IMR-90 (cell line): ENCODE results near the gene ASCL5. TPM values are rescaled to one million over a fixed set of nuclear protein-coding genes. Genes with fewer than 3 reads are reported as not detected.

ENCODE experiments used
- ATAC-seq: fragments of 200-7000 bp; cut with Tn5 transposase; 2 replicates; pipeline ENCODE4 v1.9.1; 2020; ENCODE audit warnings: low read depth, mild to moderate bottlenecking, moderate library complexity
- BruUV-seq: library from RNA; stranded (reverse); fragments of 400-500 nt; replicated peaks from 2 replicates; lab custom pipeline; 2021; lab: Mats Ljungman, UMichigan
- CTCF ChIA-PET: fragments of 300-600 bp; formaldehyde crosslinking; extraction: SDS; loops from one replicate; lab custom pipeline; 2021; ENCODE audit warnings: antibody characterized with exemption; lab: Yijun Ruan, JAX
- POLR2A ChIA-PET: fragments of 300-600 bp; sonication (Branson Sonifier 250); formaldehyde crosslinking; loops from one replicate; lab custom pipeline; 2022; ENCODE audit warnings: antibody characterized with exemption; ENCODE audit not compliant: unreplicated experiment; lab: Charles Lee
- DNase-seq: peaks from one replicate; pipeline ENCODE4 v3.0.0; 2013
- H2AFZ ChIP-seq: replicated peaks from 2 replicates; pipeline ENCODE3; 2013; ENCODE audit warnings: low read length, mild to moderate bottlenecking; ENCODE audit not compliant: poor library complexity
- H2AK5ac ChIP-seq: 2 replicates; pipeline ENCODE4 v1.6.1; 2013; ENCODE audit warnings: low read depth, low read length, inconsistent platforms
- H2AK9ac ChIP-seq: replicated peaks from 2 replicates; pipeline ENCODE3; 2013; ENCODE audit warnings: mild to moderate bottlenecking, low read depth, low read length, moderate library complexity; ENCODE audit not compliant: poor library complexity
- H2BK120ac ChIP-seq: 2 replicates; pipeline ENCODE4 v1.6.1; 2013; ENCODE audit warnings: low read depth, low read length, inconsistent platforms
- H2BK15ac ChIP-seq: 3 replicates; pipeline ENCODE4 v1.6.1; 2013; ENCODE audit warnings: low read depth, low read length, inconsistent platforms
- H2BK20ac ChIP-seq: 2 replicates; pipeline ENCODE4 v1.6.1; 2013; ENCODE audit warnings: low read depth, mild to moderate bottlenecking, inconsistent platforms, low read length, moderate library complexity
- H2BK5ac ChIP-seq: 2 replicates; pipeline ENCODE4 v1.6.1; 2013; ENCODE audit warnings: mild to moderate bottlenecking, low read depth, low read length, inconsistent platforms; ENCODE audit not compliant: poor library complexity, severe bottlenecking
- H3K14ac ChIP-seq: replicated peaks from 2 replicates; pipeline ENCODE4 v1.6.1; 2013; ENCODE audit warnings: low read depth, low read length, inconsistent platforms
- H3K18ac ChIP-seq: 2 replicates; pipeline ENCODE4 v1.6.1; 2013; ENCODE audit warnings: low read depth, low read length, control low read depth
- H3K23ac ChIP-seq: 2 replicates; pipeline ENCODE4 v1.6.1; 2013; ENCODE audit warnings: low read depth, low read length, inconsistent platforms
- H3K27ac ChIP-seq: 2 replicates; pipeline ENCODE4 v1.5.1; 2013; ENCODE audit warnings: mild to moderate bottlenecking, control low read depth, low read length; ENCODE audit not compliant: insufficient read depth
- H3K27me3 ChIP-seq: 2 replicates; pipeline ENCODE4 v1.6.1; 2013; ENCODE audit warnings: low read length; ENCODE audit not compliant: control insufficient read depth, insufficient read depth
- H3K36me3 ChIP-seq: 2 replicates; pipeline ENCODE4 v1.6.1; 2013; ENCODE audit warnings: low read length, mixed read lengths; ENCODE audit not compliant: control insufficient read depth, insufficient read depth
- H3K4ac ChIP-seq: 2 replicates; pipeline ENCODE4 v1.6.1; 2013; ENCODE audit warnings: low read depth, low read length, inconsistent platforms
- H3K4me1 ChIP-seq: 2 replicates; pipeline ENCODE4 v1.6.1; 2013; ENCODE audit warnings: low read length, mixed read lengths; ENCODE audit not compliant: control insufficient read depth, insufficient read depth
- H3K4me2 ChIP-seq: 2 replicates; pipeline ENCODE4 v1.6.1; 2013; ENCODE audit warnings: low read depth, mild to moderate bottlenecking, control low read depth, low read length, moderate library complexity
- H3K4me3 ChIP-seq: 2 replicates; pipeline ENCODE4 v1.5.1; 2013; ENCODE audit warnings: low read depth, mild to moderate bottlenecking, control low read depth, low read length, moderate library complexity; ENCODE audit not compliant: insufficient read depth
- H3K56ac ChIP-seq: 2 replicates; pipeline ENCODE4 v1.6.1; 2013; ENCODE audit warnings: low read length, inconsistent platforms; ENCODE audit not compliant: insufficient read depth; ENCODE audit errors: extremely low read depth
- H3K79me1 ChIP-seq, 2 experiments: 2 replicates each; pipeline ENCODE4 v1.6.1; 2013; ENCODE audit warnings: low read length in 2 of 2, inconsistent platforms in 1 of 2, low read depth in 1 of 2
- H3K9ac ChIP-seq: 2 replicates; pipeline ENCODE4 v1.6.1; 2013; ENCODE audit warnings: low read depth, low read length, control low read depth
- H3K9me1 ChIP-seq: 2 replicates; pipeline ENCODE4 v1.6.1; 2013; ENCODE audit warnings: low read length, inconsistent platforms; ENCODE audit not compliant: insufficient read depth
- H3K9me3 ChIP-seq: 2 replicates; pipeline ENCODE4 v1.6.1; 2013; ENCODE audit warnings: low read length; ENCODE audit not compliant: control insufficient read depth, insufficient read depth
- H4K20me1 ChIP-seq: 2 replicates; pipeline ENCODE4 v1.6.1; 2013; ENCODE audit warnings: low read length, inconsistent platforms; ENCODE audit not compliant: insufficient read depth
- H4K5ac ChIP-seq: 2 replicates; pipeline ENCODE4 v1.6.1; 2013; ENCODE audit warnings: mild to moderate bottlenecking, low read depth, low read length, control low read depth
- H4K8ac ChIP-seq, 2 experiments: 2 replicates each; pipeline ENCODE4 v1.6.1; 2013; ENCODE audit warnings: low read depth in 2 of 2, low read length in 2 of 2, control low read depth in 1 of 2, inconsistent platforms in 1 of 2
- H4K91ac ChIP-seq: 2 replicates; pipeline ENCODE4 v1.6.1; 2013; ENCODE audit warnings: low read depth, low read length, inconsistent platforms; ENCODE audit not compliant: insufficient read depth
- BHLHE40 ChIP-seq: fragments of 150-350 bp; IDR thresholded peaks from 2 replicates; pipeline ENCODE4 v1.6.1; 2016; ENCODE audit warnings: mild to moderate bottlenecking, low read depth, low read length
- MAFK ChIP-seq: IDR thresholded peaks from 2 replicates; pipeline ENCODE4 v1.6.1; 2012; ENCODE audit warnings: low read depth, low read length, improper control_type of control experiment
- MAZ ChIP-seq: IDR thresholded peaks from 2 replicates; pipeline ENCODE4 v1.6.1; 2012; ENCODE audit warnings: low read depth, mild to moderate bottlenecking, low read length, improper control_type of control experiment, moderate library complexity, borderline replicate concordance
- NFE2L2 ChIP-seq: fragments of 150-350 bp; IDR thresholded peaks from 2 replicates; pipeline ENCODE4 v1.6.1; 2016; ENCODE audit warnings: low read depth, mild to moderate bottlenecking, low read length
- POLR2A ChIP-seq: IDR thresholded peaks from 2 replicates; pipeline ENCODE4 v1.6.1; 2012; ENCODE audit warnings: mild to moderate bottlenecking, low read depth, low read length
- SMC3 ChIP-seq: fragments of 150-350 bp; IDR thresholded peaks from 2 replicates; pipeline ENCODE4 v1.6.1; 2016; ENCODE audit warnings: low read depth, mild to moderate bottlenecking, antibody characterized with exemption, low read length, moderate library complexity
- WGBS, 2 experiments: methylation state at CpG; one replicate each; pipeline versions ENCODE4 v1.1.5 to v1.1.7; 2013; ENCODE audit warnings: missing lambda C conversion rate in 2 of 2; ENCODE audit not compliant: insufficient read length in 1 of 2; ENCODE audit errors: extremely low coverage in 2 of 2; 5-methylcytosine and 5-hydroxymethylcytosine counted together
- dilution Hi-C: fragments of 300-500 bp; cut with HindIII; formaldehyde crosslinking; loops from one replicate; pipeline ENCODE4 v1.14.3; 2018; ENCODE audit warnings: low sequenced_read_pairs; ENCODE audit not compliant: unreplicated experiment
- in situ Hi-C: fragments of 300-500 bp; cut with MboI; formaldehyde crosslinking; loops from 3 replicates; pipeline ENCODE4 v1.14.3; 2019; ENCODE audit warnings: low sequenced_read_pairs, inconsistent platforms, mixed read lengths
- intact Hi-C: fragments of 100-400 bp; cut with micrococcal nuclease; formaldehyde crosslinking; loops from 2 replicates; pipeline ENCODE4 v1.10.0; 2022
- polyA plus RNA-seq, 3 experiments: library from polyadenylated mRNA; depleted of rRNA; stranded (reverse); fragments of >200 nt; gene quantifications; 2 replicates each; pipeline ENCODE4 v1.2.3, GENCODE V29; 2012; ENCODE audit warnings: low replicate concordance in 1 of 3
- total RNA-seq: library from RNA; depleted of rRNA; stranded (reverse); fragments of >200 nt; gene quantifications from 2 replicates; pipeline ENCODE4 v1.2.3, GENCODE V29; 2012

Gene ASCL5
- total and polyA plus RNA-seq, 2 of the 4 experiments (the other 2 are of a cell fraction) = not detected

- no peak overlapping the region for H3K4me2 ChIP-seq
- no peak overlapping the region for H3K9ac ChIP-seq
- H2BK120ac ChIP-seq = no peak overlapping the region
- H4K91ac ChIP-seq = no peak overlapping the region
- H3K9me1 ChIP-seq = no peaks in the 10 kb centered on the region
- BruUV-seq = no TSS peak
- H3K14ac ChIP-seq = no peak overlapping the region
- no peak overlapping the region for H3K18ac ChIP-seq
- H3K27me3 ChIP-seq = peaks cover 52% of the 10 kb centered on the region
- H2BK5ac ChIP-seq = no peak overlapping the region
- H3K23ac ChIP-seq = no peak overlapping the region
- in situ Hi-C loops = no loop called here
- H3K4ac ChIP-seq = no peak overlapping the region
- intact Hi-C loops = loop anchor here (2.0 kb wide), 1 partner anchor 493 kb away; no protein-coding TSS in a partner anchor
- no peak overlapping the region for H3K56ac ChIP-seq
- H3K27ac ChIP-seq = no peak overlapping the region
- H4K20me1 ChIP-seq = no peaks in the 10 kb centered on the region
- H4K8ac ChIP-seq = no peak overlapping the region
- TF ChIP-seq POLR2A (no peak), SMC3 (no peak), NFE2L2 (no peak), MAZ (no peak), MAFK (no peak), BHLHE40 (no peak)
- H4K5ac ChIP-seq = no peak overlapping the region
- ChIA-PET POLR2A (no interaction called here), CTCF (interaction anchor here (2.6 kb wide), 1 partner anchor 29 kb away, joined by 7 read pairs; no protein-coding TSS in a partner anchor)
- no peak overlapping the region for H3K4me3 ChIP-seq
- H2BK20ac ChIP-seq = no peak overlapping the region
- no peak overlapping the region for H2AK5ac ChIP-seq
- H3K36me3 ChIP-seq = no peaks in the 10 kb centered on the region
- no peaks in the 10 kb centered on the region for H3K79me1 ChIP-seq
- H3K4me1 ChIP-seq = peaks cover 2% of the 10 kb centered on the region; the same call in 1 of the 2 replicates
- dilution Hi-C loops = no loop called here
- no peak overlapping the region for H2AK9ac ChIP-seq
- no peaks in the 10 kb centered on the region for H3K9me3 ChIP-seq
- DNase-seq (no peak), ATAC-seq (no peak)
- no peak overlapping the region for H2AFZ ChIP-seq
- 100% methylated on average over 3 of the region's 25 CpGs; no CpG with 5 or more reads in 1 of the 2 experiments for WGBS, 2 experiments
- no peak overlapping the region for H2BK15ac ChIP-seq
Measured at GRCh38 chr1:201115390-201115937, 11.5 kb downstream of the ASCL5 start.
